NCI-H2227 treated with DMSO at 0.1 percent for 48 hours (cell line): Measurements from ENCODE around the gene CCZ1.
"Not testable (repeated sequence)": the region's sequence is repeated elsewhere in the genome, so short reads cannot be mapped to it uniquely, and the experiment has no call there.

Experiments used
- DNase-seq: peaks from one replicate; lab custom pipeline; 2025; lab: John Stamatoyannopoulos, UW

Gene CCZ1

GRCh38 chr7:5908835-5909234 lies 10.3 kb downstream of the CCZ1 start:
- DNase-seq: not testable (repeated sequence)

- DNase-seq: not testable (repeated sequence)
Measured at GRCh38 chr7:5916529-5916928, 18.0 kb downstream of the CCZ1 start.

- not testable (repeated sequence) for DNase-seq
Measured at GRCh38 chr7:5924180-5924579, 25.6 kb downstream of the CCZ1 start.

- DNase-seq: not testable (repeated sequence)
Measured at GRCh38 chr7:5924630-5925029, 26.1 kb downstream of the CCZ1 start.

GRCh38 chr7:5926263-5926870 lies 27.8 kb downstream of the CCZ1 start:
- DNase-seq: not testable (repeated sequence)

GRCh38 chr7:5930290-5930689 lies 31.8 kb downstream of the CCZ1 start:
- DNase-seq: not testable (repeated sequence)

GRCh38 chr7:5931250-5931649 lies 32.7 kb downstream of the CCZ1 start:
- DNase-seq: not testable (repeated sequence)

GRCh38 chr7:5931905-5932644 lies 33.5 kb downstream of the CCZ1 start:
- DNase-seq: not testable (repeated sequence)

- DNase-seq: not testable (repeated sequence)
Measured at GRCh38 chr7:5934945-5935450, 36.5 kb downstream of the CCZ1 start.

GRCh38 chr7:5963205-5963604 lies 64.7 kb downstream of the CCZ1 start:
- not testable (repeated sequence) for DNase-seq

GRCh38 chr7:5963810-5964209 lies 65.3 kb downstream of the CCZ1 start:
- not testable (repeated sequence) for DNase-seq

- not testable (repeated sequence) for DNase-seq
Measured at GRCh38 chr7:5970347-5970911, 71.9 kb downstream of the CCZ1 start, which contains the start of gene RSPH10B. TSS of gene RSPH10B (minus strand) at chr7:5970689. CDS start at chr7:5967116, 3,573 bp downstream.

GRCh38 chr7:5973580-5973979 lies 75.0 kb downstream of the CCZ1 start:
- DNase-seq: not testable (repeated sequence)
